Lower leg skin (tissue), 4 donors: ENCODE measurements around the gene R3HDML. TPM values are rescaled to one million over a fixed set of nuclear protein-coding genes. Genes with fewer than 3 reads are reported as not detected.
A peak's percentile ranks its signal among the peaks of the same experiment; 100 is the strongest.

ENCODE experiments used
- DNase-seq, 2 donors: peaks; one replicate each; pipeline ENCODE4 v3.0.0-alpha.2; 2019; ENCODE audit warnings: low spot score in 2 of 2
- H3K4me3 ChIP-seq: fragments of 200-600 bp; sonication (generic); 2 replicates; pipeline ENCODE4 v1.5.1; 2017; ENCODE audit warnings: mild to moderate bottlenecking, low read depth; ENCODE audit not compliant: poor library complexity, severe bottlenecking
- CTCF ChIP-seq, 3 donors: fragments of 450-650 bp; IDR thresholded peaks; one replicate each; pipeline ENCODE4 v1.5.1; 2016; ENCODE audit warnings: antibody characterized with exemption in 3 of 3, mild to moderate bottlenecking in 3 of 3, moderate library complexity in 2 of 3
- POLR2A ChIP-seq, 2 donors: fragments of 450-650 bp; IDR thresholded peaks; one replicate each; pipeline ENCODE4 v1.6.1; 2016 to 2017; ENCODE audit warnings: antibody characterized with exemption in 2 of 2, mild to moderate bottlenecking in 1 of 2, moderate library complexity in 1 of 2
- WGBS, 2 donors: methylation state at CpG; one replicate each; pipeline ENCODE4 v1.1.5; 2018; 5-methylcytosine and 5-hydroxymethylcytosine counted together
- intact Hi-C: fragments of 100-400 bp; cut with DNase I; formaldehyde crosslinking; loops from one replicate; pipeline ENCODE4 v1.15.0; 2023; ENCODE audit warnings: low total_unique reads
- total RNA-seq, 4 donors: library from RNA; depleted of rRNA; stranded (reverse); fragments of >200 nt; gene quantifications; one replicate each; pipeline ENCODE4 v1.1.0, GENCODE V29; 2016

Gene R3HDML
- total RNA-seq, 4 donors from 2014 or later = not detected

GRCh38 chr20:44390280-44390679 is 53.4 kb downstream of the R3HDML start:
- WGBS, 2 donors = 80 to 83% methylated on average over 5 of the region's 5 CpGs
- no peak overlapping the region for H3K4me3 ChIP-seq
- DNase-seq = no peak
- intact Hi-C loops = no loop called here
- TF ChIP-seq POLR2A (IDR thresholded peaks at IDR 0.05) (no peak), CTCF (IDR thresholded peaks at IDR 0.05) (no peak)

- intact Hi-C loops = no loop called here
- WGBS, 2 donors = 93% methylated on average over 8 of the region's 8 CpGs
- H3K4me3 ChIP-seq = no peak overlapping the region
- DNase-seq = no peak
- TF ChIP-seq POLR2A (IDR thresholded peaks at IDR 0.05) (no peak), CTCF (IDR thresholded peaks at IDR 0.05) (no peak)
Measured at GRCh38 chr20:44392088-44392775, 55.4 kb downstream of the R3HDML start.

- no peak for DNase-seq
- intact Hi-C loops = no loop called here
- no peak overlapping the region for H3K4me3 ChIP-seq
- TF ChIP-seq CTCF (IDR thresholded peaks at IDR 0.05) (no peak), POLR2A (IDR thresholded peaks at IDR 0.05) (no peak)
- WGBS, 2 donors = 69 to 76% methylated on average over 5 of the region's 5 CpGs
Measured at GRCh38 chr20:44392776-44393607, 56.1 kb downstream of the R3HDML start.

GRCh38 chr20:44393608-44394451 is 57.0 kb downstream of the R3HDML start:
- H3K4me3 ChIP-seq = no peak overlapping the region
- WGBS, 2 donors = 73 to 78% methylated on average over 9 of the region's 9 CpGs
- no peak for DNase-seq
- no peak for TF ChIP-seq POLR2A (IDR thresholded peaks at IDR 0.05)
- TF ChIP-seq CTCF (IDR thresholded peaks at IDR 0.05) = no peak
- intact Hi-C loops = no loop called here

GRCh38 chr20:44394452-44394701 is 57.5 kb downstream of the R3HDML start:
- TF ChIP-seq POLR2A (IDR thresholded peaks at IDR 0.05) (no peak), CTCF (IDR thresholded peaks at IDR 0.05) (peak in 1 of 3 donors; percentile 8)
- no peak overlapping the region for H3K4me3 ChIP-seq
- intact Hi-C loops = no loop called here
- WGBS, 2 donors = 79 to 94% methylated on average over 2 of the region's 2 CpGs
- DNase-seq = no peak
